Esophagus (tissue), 2 donors: Measurements from ENCODE around the gene STX4. TPM values are rescaled to one million over a fixed set of nuclear protein-coding genes. Genes with fewer than 3 reads are reported as not detected.
A peak's percentile ranks its signal among the peaks of the same experiment; 100 is the strongest.

ENCODE experiments used
- H3K27ac ChIP-seq, 2 donors: one replicate each; pipeline ENCODE4 v1.5.1; 2013; ENCODE audit warnings: low read depth in 2 of 2, mild to moderate bottlenecking in 2 of 2, inconsistent platforms in 1 of 2, low read length in 1 of 2, moderate library complexity in 1 of 2
- H3K27me3 ChIP-seq, 2 donors: one replicate each; pipeline ENCODE4 v1.6.1; 2013; ENCODE audit warnings: low read length in 2 of 2, control low read depth in 1 of 2, mild to moderate bottlenecking in 1 of 2; ENCODE audit not compliant: insufficient read depth in 2 of 2, control insufficient read depth in 1 of 2
- H3K36me3 ChIP-seq, 2 donors: one replicate each; pipeline ENCODE4 v1.6.1; 2013; ENCODE audit warnings: low read length in 1 of 2; ENCODE audit not compliant: control insufficient read depth in 2 of 2, insufficient read depth in 2 of 2
- H3K4me1 ChIP-seq, 2 donors: one replicate each; pipeline ENCODE4 v1.6.1; 2013; ENCODE audit warnings: low read length in 1 of 2; ENCODE audit not compliant: control insufficient read depth in 2 of 2, insufficient read depth in 2 of 2
- H3K4me3 ChIP-seq, 2 donors: one replicate each; pipeline ENCODE4 v1.5.1; 2013; ENCODE audit warnings: low read length in 2 of 2, mild to moderate bottlenecking in 2 of 2, low read depth in 1 of 2, moderate library complexity in 1 of 2
- H3K9me3 ChIP-seq, 2 donors: one replicate each; pipeline ENCODE4 v1.6.1; 2013; ENCODE audit warnings: mild to moderate bottlenecking in 2 of 2, low read depth in 1 of 2, low read length in 1 of 2, moderate library complexity in 1 of 2; ENCODE audit not compliant: control insufficient read depth in 2 of 2, insufficient read depth in 1 of 2
- WGBS, 2 donors: extraction: QIAGEN DNeasy Blood & Tissue Kit; methylation state at CpG; one replicate each; pipeline ENCODE4 v1.1.7; 2013; 5-methylcytosine and 5-hydroxymethylcytosine counted together
- polyA plus RNA-seq, 2 donors: library from polyadenylated mRNA; stranded (reverse); fragments of 200-250 nt; gene quantifications; one replicate each; pipeline ENCODE4 v1.2.3, GENCODE V29; 2013
- donor health status: healthy with polysubstance abuse.
- donor health status: Bipolar disorder and iron deficiency.

Gene STX4
- polyA plus RNA-seq, 2 donors, result 49.7 to 54.1 TPM

GRCh38 chr16:31061126-31061812, 27.9 kb downstream of the STX4 start:
- Histone ChIP-seq H3K9me3 (peaks cover 0 to 2% of the 10 kb centered on the region in 2 donors), H3K27ac (no peak overlapping the region), H3K36me3 (peaks cover 0 to 26% of the 10 kb centered on the region in 2 donors), H3K4me1 (peaks cover 0 to 5% of the 10 kb centered on the region in 2 donors), H3K4me3 (no peak overlapping the region), H3K27me3 (no peaks in the 10 kb centered on the region)
- 95 to 96% methylated on average over 41 to 42 of the region's 42 CpGs for WGBS, 2 donors

- Histone ChIP-seq H3K9me3 (peaks cover 0 to 2% of the 10 kb centered on the region in 2 donors), H3K4me1 (peaks cover 0 to 5% of the 10 kb centered on the region in 2 donors), H3K4me3 (no peak overlapping the region), H3K27ac (no peak overlapping the region), H3K27me3 (no peaks in the 10 kb centered on the region), H3K36me3 (peaks cover 0 to 26% of the 10 kb centered on the region in 2 donors)
- WGBS, 2 donors, result 96 to 97% methylated on average over 52 to 54 of the region's 54 CpGs
These were observed 28.6 kb downstream of the STX4 start for GRCh38 chr16:31061813-31062440.

- 96 to 97% methylated on average over 9 of the region's 9 CpGs for WGBS, 2 donors
- peaks cover 0 to 5% of the 10 kb centered on the region in 2 donors for H3K4me1 ChIP-seq
- no peak overlapping the region for H3K27ac ChIP-seq
- no peaks in the 10 kb centered on the region for H3K27me3 ChIP-seq
- no peak overlapping the region for H3K4me3 ChIP-seq
- H3K9me3 ChIP-seq, result peaks cover 0 to 2% of the 10 kb centered on the region in 2 donors
- peaks cover 0 to 26% of the 10 kb centered on the region in 2 donors for H3K36me3 ChIP-seq
These were observed 30.1 kb downstream of the STX4 start for GRCh38 chr16:31063495-31063842.

GRCh38 chr16:31063843-31064611, 30.7 kb downstream of the STX4 start:
- H3K27ac ChIP-seq, result peak overlapping the region in 1 of 2 donors; percentile 26
- peaks cover 0 to 2% of the 10 kb centered on the region in 2 donors for H3K9me3 ChIP-seq
- 89 to 91% methylated on average over 56 of the region's 56 CpGs for WGBS, 2 donors
- H3K27me3 ChIP-seq, result no peaks in the 10 kb centered on the region
- peaks cover 0 to 5% of the 10 kb centered on the region in 2 donors for H3K4me1 ChIP-seq
- H3K4me3 ChIP-seq, result no peak overlapping the region
- peaks cover 0 to 26% of the 10 kb centered on the region in 2 donors for H3K36me3 ChIP-seq

- H3K4me3 ChIP-seq, result no peak overlapping the region
- no peaks in the 10 kb centered on the region for H3K27me3 ChIP-seq
- peaks cover 0 to 5% of the 10 kb centered on the region in 2 donors for H3K4me1 ChIP-seq
- peaks cover 0 to 2% of the 10 kb centered on the region in 2 donors for H3K9me3 ChIP-seq
- H3K27ac ChIP-seq, result peak overlapping the region; percentile 21 to 46
- H3K36me3 ChIP-seq, result peaks cover 0 to 26% of the 10 kb centered on the region in 2 donors
- 53 to 68% methylated on average over 4 of the region's 4 CpGs for WGBS, 2 donors
These were observed 31.6 kb downstream of the STX4 start for GRCh38 chr16:31064882-31065461.

- Histone ChIP-seq H3K9me3 (no peaks in the 10 kb centered on the region), H3K27me3 (no peaks in the 10 kb centered on the region), H3K27ac (no peak overlapping the region), H3K4me1 (peaks cover 0 to 7% of the 10 kb centered on the region in 2 donors), H3K4me3 (no peak overlapping the region), H3K36me3 (peaks cover 0 to 8% of the 10 kb centered on the region in 2 donors)
- 91 to 92% methylated on average over 3 of the region's 3 CpGs for WGBS, 2 donors
These were observed 34.0 kb downstream of the STX4 start for GRCh38 chr16:31067342-31067741.

- H3K36me3 ChIP-seq, result peaks cover 3 to 5% of the 10 kb centered on the region in 2 donors
- WGBS, 2 donors, result 20 to 22% methylated on average over 4 of the region's 4 CpGs
- no peaks in the 10 kb centered on the region for H3K27me3 ChIP-seq
- peak overlapping the region in 1 of 2 donors; percentile 95 for H3K27ac ChIP-seq
- H3K9me3 ChIP-seq, result no peaks in the 10 kb centered on the region
- peaks cover 0 to 5% of the 10 kb centered on the region in 2 donors for H3K4me1 ChIP-seq
- H3K4me3 ChIP-seq, result peak overlapping the region in 1 of 2 donors; percentile 88
These were observed 38.5 kb downstream of the STX4 start for GRCh38 chr16:31071861-31072260.

- WGBS, 2 donors, result 2% methylated on average over 27 of the region's 27 CpGs
- peak overlapping the region; percentile 88 to 96 for H3K4me3 ChIP-seq
- H3K4me1 ChIP-seq, result peaks cover 0 to 5% of the 10 kb centered on the region in 2 donors
- H3K9me3 ChIP-seq, result no peaks in the 10 kb centered on the region
- H3K36me3 ChIP-seq, result peaks cover 11 to 13% of the 10 kb centered on the region in 2 donors
- peak overlapping the region; percentile 95 to 96 for H3K27ac ChIP-seq
- H3K27me3 ChIP-seq, result no peaks in the 10 kb centered on the region
These were observed 39.3 kb downstream of the STX4 start for GRCh38 chr16:31072540-31073141.
